Ecto neural progenitor cell (in vitro differentiated cells): Measurements from ENCODE around the gene RAP1GAP2.

ENCODE experiments used
- DNase-seq: peaks from one replicate; pipeline ENCODE4 v3.0.0-alpha.2; 2018; ENCODE audit warnings: low spot score

The RAP1GAP2 gene

DNA sequence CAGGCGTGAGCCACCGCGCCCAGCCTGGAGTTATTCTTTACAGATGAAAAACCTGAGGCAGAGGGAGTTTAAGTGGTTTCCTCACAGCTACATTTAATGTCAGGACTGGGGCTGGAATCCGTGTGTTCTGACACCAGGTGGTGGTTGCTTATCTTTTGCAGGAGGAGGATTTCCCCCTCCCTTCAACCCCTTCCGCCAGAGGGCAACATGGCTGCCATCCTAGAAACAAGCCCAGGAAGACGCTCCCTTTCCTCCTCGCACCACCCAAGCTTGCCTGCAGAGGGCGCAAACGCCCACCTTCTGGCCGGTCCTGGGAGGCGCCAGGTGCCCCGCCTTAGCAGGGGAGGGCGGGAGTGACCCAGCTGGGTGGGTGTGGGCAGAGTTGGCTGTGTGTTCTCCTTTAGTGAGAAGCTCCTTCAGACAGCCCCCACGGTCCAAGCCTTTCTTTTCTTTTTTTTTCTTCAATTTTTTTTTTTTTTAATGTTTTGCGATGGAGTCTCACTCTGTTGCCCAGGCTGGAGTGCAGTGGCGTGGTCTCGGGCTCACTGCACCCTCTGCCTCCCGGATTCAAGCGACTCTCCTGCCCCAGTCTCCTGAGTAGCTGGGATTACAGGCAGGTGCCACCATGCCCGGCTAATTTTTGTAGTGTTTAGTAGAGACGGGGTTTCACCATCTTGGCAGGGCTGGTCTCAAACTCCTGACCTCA, 9.9 kb upstream of the RAP1GAP2 start:
- DNase-seq: peak; percentile 99

GRCh38 chr17:2789700-2790099, 6.5 kb upstream of the RAP1GAP2 start:
- DNase-seq: no peak

- no peak for DNase-seq
Measured at GRCh38 chr17:2792366-2793169, 3.7 kb upstream of the RAP1GAP2 start.

- DNase-seq: no peak
Measured at GRCh38 chr17:2794111-2794803, 2.0 kb upstream of the RAP1GAP2 start.

DNA sequence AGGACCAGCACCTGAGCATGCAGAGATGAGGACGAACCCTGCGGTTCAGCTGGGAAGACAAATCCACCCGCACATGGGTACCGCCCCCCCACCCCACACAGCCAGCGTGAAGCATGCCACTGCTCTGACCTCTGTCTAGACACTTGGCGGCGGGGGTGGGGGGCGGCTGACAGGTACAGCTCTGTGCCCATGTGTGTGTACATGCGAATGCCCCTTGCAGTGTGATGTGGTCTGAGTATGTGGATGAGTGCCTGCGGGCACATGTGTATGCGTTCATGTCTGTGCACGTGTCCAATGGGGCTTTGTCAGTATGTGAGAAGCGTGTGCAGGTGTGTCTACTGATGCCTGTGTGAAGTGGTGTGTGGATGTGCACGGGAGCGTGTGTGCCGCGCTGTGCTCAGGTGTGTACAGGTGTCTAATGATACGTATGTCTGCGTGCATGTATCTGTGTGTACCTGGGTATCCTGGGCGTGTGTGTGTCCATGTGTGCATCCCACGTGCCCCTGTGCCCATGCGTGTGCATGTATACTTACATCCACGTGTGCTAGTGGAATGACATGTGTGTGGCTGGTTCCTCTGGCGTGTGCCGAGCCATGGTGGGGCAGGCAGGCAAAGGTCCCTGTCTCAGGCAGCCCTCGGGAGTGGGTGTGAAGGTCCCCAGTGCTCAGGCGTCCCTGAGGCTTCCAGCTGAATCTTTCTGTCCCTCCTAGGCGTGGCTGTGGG, 636 bp upstream of the RAP1GAP2 start:
- DNase-seq: no peak

GRCh38 chr17:2797226-2797625, 988 bp downstream of the RAP1GAP2 start:
- DNase-seq: no peak

- DNase-seq: no peak
Measured at GRCh38 chr17:2797637-2798036, 1.4 kb downstream of the RAP1GAP2 start.

- DNase-seq: no peak
Measured at GRCh38 chr17:2798188-2798587, 1.9 kb downstream of the RAP1GAP2 start.

DNA sequence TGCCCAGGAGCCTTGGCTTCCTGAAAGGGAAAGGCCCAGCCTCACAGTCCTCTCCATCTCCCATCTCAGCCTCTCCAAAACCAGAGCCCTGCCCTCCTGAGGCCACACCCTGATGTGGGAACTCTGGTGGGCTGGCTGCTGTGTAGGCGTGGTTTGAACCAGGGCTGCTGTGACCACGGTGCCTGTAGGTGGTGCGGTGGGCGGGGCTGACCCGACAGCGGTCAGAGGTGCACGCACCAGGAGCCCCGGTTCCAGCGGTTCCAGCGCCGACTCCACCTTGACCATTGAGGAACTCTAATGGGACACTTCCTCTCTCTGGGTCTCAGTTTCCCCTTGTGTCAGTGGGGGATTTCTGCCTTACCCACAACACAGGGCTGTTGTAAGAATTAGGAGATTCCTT, 2.4 kb downstream of the RAP1GAP2 start:
- no peak for DNase-seq

DNA sequence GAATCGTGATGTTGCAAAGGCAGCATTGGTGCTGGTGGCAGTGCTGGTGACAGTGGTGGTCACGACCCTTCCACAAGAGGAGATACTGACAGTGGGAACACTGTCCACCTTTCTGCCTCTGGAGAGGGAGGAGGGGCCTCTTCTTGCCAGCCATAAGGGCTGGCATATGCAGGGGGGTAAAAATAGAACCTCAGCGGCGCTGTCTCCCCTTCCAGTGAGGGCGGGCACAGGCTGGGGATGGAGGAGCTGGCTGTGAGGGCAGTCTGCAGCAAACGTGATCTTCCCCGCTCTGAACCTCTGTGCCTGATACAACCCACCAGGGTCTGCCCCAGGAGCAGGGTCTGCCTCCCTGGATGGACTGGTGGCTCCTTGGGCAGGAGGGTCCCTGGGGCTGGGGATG, 3.4 kb downstream of the RAP1GAP2 start:
- DNase-seq: no peak

GRCh38 chr17:2800367-2800766, 4.1 kb downstream of the RAP1GAP2 start:
- DNase-seq: no peak

DNA sequence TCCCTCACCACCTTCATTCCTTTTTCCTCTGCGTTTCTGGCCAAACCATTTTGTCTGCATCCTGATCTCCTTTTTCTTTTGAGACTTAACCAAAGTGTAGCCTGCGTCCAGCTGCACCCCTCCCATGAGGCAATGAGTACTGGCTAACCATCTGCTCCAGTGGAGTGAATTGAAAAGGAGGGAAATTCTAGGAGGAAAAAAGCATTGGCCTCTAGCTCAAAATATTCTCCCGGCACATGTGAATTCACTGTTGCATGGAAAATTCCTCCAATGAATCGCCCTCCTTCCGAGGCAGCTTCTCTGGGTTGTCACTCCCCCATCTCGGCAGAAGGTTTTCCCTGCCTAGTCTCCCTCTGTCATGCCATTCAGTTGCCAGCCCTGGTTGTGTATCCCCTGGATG, 5.6 kb downstream of the RAP1GAP2 start:
- DNase-seq: no peak

GRCh38 chr17:2802574-2802973, 6.3 kb downstream of the RAP1GAP2 start:
- DNase-seq: no peak

DNA sequence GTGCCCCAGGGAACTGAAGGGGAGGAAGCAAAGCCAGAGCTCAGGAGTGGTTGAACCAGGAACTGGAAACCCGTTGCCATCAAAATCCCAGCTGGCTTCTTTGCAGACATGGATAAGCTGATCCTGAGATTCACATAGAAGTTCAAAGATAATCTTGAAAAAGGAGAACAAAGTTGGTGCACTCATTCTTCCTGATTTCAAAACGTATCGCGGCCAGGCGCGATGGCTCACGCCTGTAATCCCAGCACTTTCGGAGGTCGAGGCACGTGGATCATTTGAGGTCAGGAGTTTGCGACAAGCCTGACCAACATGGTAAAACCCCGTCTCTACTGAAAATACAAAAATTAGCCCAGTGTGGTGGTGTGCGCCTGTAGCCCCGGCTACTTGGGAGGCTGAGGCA, 7.1 kb downstream of the RAP1GAP2 start:
- no peak for DNase-seq

DNA sequence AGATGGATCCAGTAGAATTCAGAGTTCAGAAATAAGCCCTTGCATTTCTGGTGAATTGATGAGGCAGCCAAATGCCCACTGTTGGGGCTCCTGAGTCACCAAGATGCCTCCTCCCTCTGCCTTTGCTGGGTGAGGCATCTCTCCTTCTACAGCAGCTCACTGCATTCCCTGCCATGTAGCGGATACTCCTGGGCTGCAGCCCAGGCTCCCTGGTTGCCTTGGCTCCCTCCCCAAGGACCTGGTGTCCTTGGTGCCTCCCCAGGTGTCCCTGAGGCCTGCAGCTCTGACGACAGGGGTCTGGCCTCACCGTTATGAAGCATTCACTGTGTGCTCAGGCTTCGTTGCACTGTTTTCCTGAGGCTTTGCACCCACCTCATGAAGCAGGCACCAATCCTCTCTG, 7.7 kb downstream of the RAP1GAP2 start:
- DNase-seq: no peak

GRCh38 chr17:2804912-2805311, 8.7 kb downstream of the RAP1GAP2 start:
- no peak for DNase-seq

DNA sequence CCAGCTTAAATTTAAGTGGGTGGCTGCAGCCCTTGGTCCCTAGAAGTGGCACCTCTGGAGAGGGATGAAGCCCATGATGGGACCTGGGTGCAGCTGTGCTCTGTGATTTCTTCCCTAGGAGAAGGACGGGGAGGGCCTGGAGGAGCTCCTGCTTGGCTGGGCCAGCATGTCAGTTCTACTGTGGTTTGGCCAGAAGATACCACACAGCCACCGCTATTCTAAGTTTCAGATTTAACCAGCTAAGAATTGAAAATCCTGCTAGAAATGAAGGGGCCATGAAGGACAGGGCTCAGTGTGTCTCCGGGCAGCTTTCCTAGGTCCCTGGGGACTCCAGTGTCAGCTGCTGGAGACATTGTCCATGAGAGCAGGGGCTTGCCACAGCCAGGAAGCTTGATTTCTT, 9.7 kb downstream of the RAP1GAP2 start:
- no peak for DNase-seq

DNA sequence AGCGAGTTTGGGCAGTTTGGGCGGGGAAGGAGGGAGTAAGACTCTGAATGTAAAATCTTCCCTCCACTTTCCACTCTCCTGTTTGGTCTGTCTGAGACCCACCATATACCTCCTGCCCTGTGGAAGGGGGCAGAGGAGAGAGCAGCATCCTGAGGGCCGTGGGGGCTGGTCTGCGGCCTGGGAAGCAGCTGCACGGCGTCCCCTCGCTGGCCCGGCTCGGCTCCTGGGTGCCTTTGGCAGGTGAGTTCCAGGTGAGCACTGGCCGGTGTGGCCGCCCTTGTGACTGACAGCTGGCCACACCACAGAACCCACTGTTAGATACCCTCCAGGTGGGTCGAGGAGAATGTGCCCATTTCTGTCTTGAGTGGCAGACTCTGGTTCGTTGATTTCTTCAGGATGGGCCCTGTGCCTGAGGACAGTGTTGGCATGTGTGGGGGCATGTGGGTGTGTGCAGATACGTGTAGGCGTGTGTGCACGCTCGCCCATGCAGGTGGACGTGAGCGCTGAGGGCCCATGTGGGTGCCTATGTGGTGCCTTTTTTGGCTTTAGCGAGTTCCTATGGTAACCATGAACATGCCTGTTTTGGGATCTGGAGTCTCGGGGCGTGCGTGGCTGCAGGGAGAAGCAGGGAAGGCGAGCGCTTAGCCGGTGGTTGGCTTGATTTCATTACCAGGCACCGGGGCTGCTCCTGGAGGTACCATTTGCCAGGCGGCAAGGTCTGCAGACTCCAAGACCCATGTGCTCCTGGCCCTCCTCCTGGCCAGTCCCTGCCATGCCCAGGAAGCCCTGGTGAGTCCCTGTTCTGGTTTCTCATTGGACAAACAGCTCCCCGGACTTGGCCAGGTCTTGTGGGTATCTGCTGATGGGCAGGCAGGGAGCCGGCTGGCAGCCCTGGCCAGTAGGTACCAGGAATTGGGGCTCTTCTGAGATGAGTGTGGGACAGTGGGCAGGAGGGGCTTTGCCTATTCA, 12.4 kb downstream of the RAP1GAP2 start:
- no peak for DNase-seq

GRCh38 chr17:2809337-2809736, 13.1 kb downstream of the RAP1GAP2 start:
- DNase-seq: no peak

DNA sequence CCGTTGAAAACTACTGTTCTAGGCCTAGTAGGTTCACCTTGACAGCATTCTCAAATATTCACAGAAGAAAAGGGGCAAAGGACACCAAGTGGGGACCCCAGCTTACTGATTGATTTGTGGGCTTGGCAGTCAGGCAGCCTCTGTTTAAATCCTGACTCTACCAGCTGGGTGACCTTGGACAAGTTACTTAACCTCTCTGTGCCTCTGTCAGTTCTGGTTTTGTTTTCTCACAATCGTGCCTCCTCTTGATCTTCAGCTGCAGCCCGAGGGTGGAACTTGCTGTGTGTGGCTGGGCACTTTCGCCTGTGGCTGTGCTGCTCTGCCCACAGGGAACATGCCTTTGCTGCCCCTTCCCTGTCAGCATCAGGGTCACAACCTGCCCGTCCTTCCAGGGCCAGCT, 17.8 kb downstream of the RAP1GAP2 start:
- no peak for DNase-seq
